HEK293T (cell line): ENCODE results near the gene ING4.

Experiments used
- CTCF ChIA-PET: fragments of 350-600 bp; formaldehyde crosslinking; extraction: SDS; loops from one replicate; lab custom pipeline; 2021; ENCODE audit warnings: antibody characterized with exemption, inconsistent platforms; lab: Yijun Ruan, JAX
- POLR2A ChIA-PET: fragments of 350-600 bp; formaldehyde crosslinking; extraction: SDS; loops from one replicate; lab custom pipeline; 2020; ENCODE audit warnings: antibody characterized with exemption, inconsistent platforms; lab: Yijun Ruan, JAX
- DNase-seq: peaks from one replicate; pipeline ENCODE4 v3.0.0; 2012; ENCODE audit warnings: mixed read lengths; ENCODE audit errors: extremely low spot score
- ARNT ChIP-seq: fragments of 450-650 bp; IDR thresholded peaks from 2 replicates; pipeline ENCODE4 v1.6.1; 2017; ENCODE audit warnings: mild to moderate bottlenecking
- BHLHE40 ChIP-seq: fragments of 450-650 bp; IDR thresholded peaks from 2 replicates; pipeline ENCODE4 v1.6.1; 2016; ENCODE audit warnings: mild to moderate bottlenecking, moderate library complexity, borderline replicate concordance
- CTBP1 ChIP-seq: fragments of 450-650 bp; IDR thresholded peaks from 2 replicates; pipeline ENCODE4 v1.6.1; 2016; ENCODE audit warnings: borderline replicate concordance
- ELF4 ChIP-seq: fragments of 450-650 bp; IDR thresholded peaks from 2 replicates; pipeline ENCODE4 v1.6.1; 2017; ENCODE audit warnings: antibody characterized with exemption
- FOXA1 ChIP-seq: fragments of 450-650 bp; IDR thresholded peaks from 2 replicates; pipeline ENCODE4 v1.6.1; 2016; ENCODE audit warnings: mild to moderate bottlenecking
- FOXK2 ChIP-seq: fragments of 450-650 bp; IDR thresholded peaks from 2 replicates; pipeline ENCODE4 v1.6.1; 2016; ENCODE audit warnings: mild to moderate bottlenecking
- FOXM1 ChIP-seq: fragments of 450-650 bp; IDR thresholded peaks from 2 replicates; pipeline ENCODE4 v1.6.1; 2017; ENCODE audit warnings: mild to moderate bottlenecking, borderline replicate concordance
- HDGF ChIP-seq: fragments of 450-650 bp; IDR thresholded peaks from 2 replicates; pipeline ENCODE4 v1.6.1; 2017; ENCODE audit warnings: antibody characterized with exemption, borderline replicate concordance
- L3MBTL2 ChIP-seq: fragments of 450-650 bp; conservative IDR thresholded peaks from 2 replicates; pipeline ENCODE4 v1.6.1; 2016; ENCODE audit warnings: mild to moderate bottlenecking
- LEF1 ChIP-seq: fragments of 450-650 bp; IDR thresholded peaks from 2 replicates; pipeline ENCODE4 v1.6.1; 2017; ENCODE audit warnings: mild to moderate bottlenecking, borderline replicate concordance
- NFRKB ChIP-seq: fragments of 450-650 bp; IDR thresholded peaks from 2 replicates; pipeline ENCODE4 v1.6.1; 2016; ENCODE audit warnings: mild to moderate bottlenecking, moderate library complexity
- PKNOX1 ChIP-seq: fragments of 450-650 bp; IDR thresholded peaks from 2 replicates; pipeline ENCODE4 v1.6.1; 2016
- SP1 ChIP-seq: fragments of 450-650 bp; IDR thresholded peaks from 2 replicates; pipeline ENCODE4 v1.6.1; 2017
- SUZ12 ChIP-seq: fragments of 450-650 bp; IDR thresholded peaks from 2 replicates; pipeline ENCODE4 v1.6.1; 2016; ENCODE audit warnings: mild to moderate bottlenecking
- TARDBP ChIP-seq: fragments of 450-650 bp; IDR thresholded peaks from 2 replicates; pipeline ENCODE4 v1.6.1; 2016
- ZNF384 ChIP-seq: fragments of 450-650 bp; IDR thresholded peaks from 2 replicates; pipeline ENCODE4 v1.6.1; 2016

Gene ING4

DNA sequence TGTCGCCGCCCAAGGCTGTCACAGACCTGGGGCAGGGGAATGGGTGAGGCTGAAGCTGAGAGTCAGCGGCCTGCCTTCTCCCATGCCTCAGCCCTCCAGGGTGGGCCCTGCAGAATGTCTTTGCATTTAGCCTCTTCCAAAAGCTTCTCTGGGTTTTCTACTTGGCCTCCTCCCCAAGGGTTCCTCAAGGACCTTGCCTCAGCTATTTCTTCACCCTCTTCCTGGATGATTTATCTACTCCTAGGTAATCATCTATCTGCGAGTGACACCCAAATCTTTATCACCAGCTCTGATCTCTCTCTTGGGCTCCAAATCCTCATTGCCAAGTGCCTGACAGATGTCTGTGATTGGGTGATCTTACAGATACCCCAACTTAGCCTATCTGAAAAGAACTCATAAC is 22.4 kb downstream of the ING4 start:
- POLR2A ChIA-PET = interaction anchor here (1.9 kb wide), 1 partner anchor 49 kb away, joined by 6 read pairs; the partner anchor contains the start of gene ZNF384
- TF ChIP-seq CTBP1 (no peak), ARNT (no peak), TARDBP (no peak), L3MBTL2 (no peak), FOXM1 (no peak), HDGF (no peak), ELF4 (no peak), ZNF384 (no peak), PKNOX1 (no peak), SUZ12 (no peak), SP1 (no peak), FOXA1 (no peak), NFRKB (no peak)
- no peak for DNase-seq
- CTCF ChIA-PET = no interaction called here

DNA sequence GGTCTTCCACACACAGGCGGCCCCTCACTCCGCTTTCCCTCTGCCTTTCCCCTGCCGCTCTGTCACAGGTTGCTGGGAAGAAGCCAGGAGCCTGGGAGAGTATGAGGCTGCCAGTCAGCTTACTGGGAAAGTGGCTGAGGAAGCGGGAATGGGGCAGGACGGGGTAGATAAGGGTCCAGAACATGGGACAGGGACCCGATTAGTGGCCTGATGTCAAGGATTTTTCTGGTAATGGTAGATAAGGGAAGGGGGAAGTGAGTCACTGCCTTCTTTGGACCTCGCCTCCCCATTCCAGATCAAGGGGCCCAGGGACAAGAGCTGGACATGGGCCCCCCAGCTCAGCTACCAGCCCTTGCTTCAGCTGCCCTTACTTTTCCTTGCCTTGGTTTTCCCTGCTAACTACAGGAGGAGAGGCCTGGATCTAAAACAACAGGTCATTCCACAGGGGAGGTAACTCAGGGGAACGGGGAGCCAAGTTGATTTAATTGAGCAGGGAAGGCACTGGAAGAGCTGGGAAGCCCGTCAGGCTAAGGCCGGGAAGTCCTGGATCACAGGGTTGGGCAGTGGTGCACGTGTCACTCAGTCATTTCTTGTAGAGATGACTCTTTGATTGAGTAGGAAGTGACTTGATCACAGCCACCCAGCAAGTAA is 23.6 kb downstream of the ING4 start:
- no peak for TF ChIP-seq HDGF
- no peak for TF ChIP-seq NFRKB
- POLR2A ChIA-PET = interaction anchor here (0.8 to 1.9 kb wide), 2 partner anchors 45 to 50 kb away, joined by 3 to 6 read pairs; partner anchors contain the start of gene ZNF384
- DNase-seq = no peak
- CTCF ChIA-PET = interaction anchor here (1.0 kb wide), 1 partner anchor 21 kb away, joined by 3 read pairs; no protein-coding TSS in a partner anchor

DNA sequence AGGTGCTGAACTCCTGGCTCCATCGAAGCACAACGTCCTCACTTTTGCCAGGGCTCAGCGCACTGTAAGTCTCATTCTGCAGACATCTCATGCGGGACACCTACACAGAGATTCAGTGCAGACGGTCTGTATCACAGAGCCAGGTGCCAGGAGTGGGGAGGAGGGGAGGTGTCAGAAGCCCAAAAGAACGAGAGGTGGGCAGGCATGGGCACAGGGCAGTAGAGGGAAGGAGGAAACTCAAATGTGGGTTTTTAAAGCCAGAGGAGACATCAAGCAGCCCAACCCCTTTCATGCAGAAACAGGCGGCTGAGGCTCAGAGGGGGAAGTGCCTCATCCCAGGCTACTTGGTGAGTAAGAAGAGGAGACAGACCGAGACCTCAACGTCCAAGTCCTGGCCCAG is 24.6 kb downstream of the ING4 start:
- no peak for TF ChIP-seq FOXM1
- TF ChIP-seq FOXA1 = no peak
- TF ChIP-seq HDGF = no peak
- no peak for TF ChIP-seq CTBP1
- no peak for TF ChIP-seq LEF1
- no peak for TF ChIP-seq SP1
- TF ChIP-seq NFRKB = no peak
- no peak for TF ChIP-seq PKNOX1
- TF ChIP-seq SUZ12 = no peak
- no peak for TF ChIP-seq ELF4
- no peak for TF ChIP-seq ZNF384
- no peak for TF ChIP-seq FOXK2
- no peak for TF ChIP-seq BHLHE40
- TF ChIP-seq TARDBP = no peak
- no peak for TF ChIP-seq ARNT
- TF ChIP-seq L3MBTL2 = no peak
- no peak for DNase-seq
- ChIA-PET CTCF (no interaction called here), POLR2A (no interaction called here)

- no peak for DNase-seq
- ChIA-PET CTCF (interaction anchor here (0.9 to 1.0 kb wide), 2 partner anchors 62 to 65 kb away, joined by 3 read pairs; no protein-coding TSS in a partner anchor), POLR2A (interaction anchor here (0.8 to 1.3 kb wide), 3 partner anchors 8 to 53 kb away, joined by 3 to 6 read pairs (median 4); partner anchors contain the start of gene ZNF384)
- TF ChIP-seq FOXK2 = no peak
- TF ChIP-seq TARDBP = no peak
- TF ChIP-seq PKNOX1 = no peak
- no peak for TF ChIP-seq FOXM1
- no peak for TF ChIP-seq SP1
These were observed 26.9 kb downstream of the ING4 start, which contains the start of gene LPAR5 for GRCh38 chr12:6635856-6636531. TSS of gene LPAR5 (minus strand) at chr12:6635959. CDS start at chr12:6621248, 14,711 bp downstream.

DNA sequence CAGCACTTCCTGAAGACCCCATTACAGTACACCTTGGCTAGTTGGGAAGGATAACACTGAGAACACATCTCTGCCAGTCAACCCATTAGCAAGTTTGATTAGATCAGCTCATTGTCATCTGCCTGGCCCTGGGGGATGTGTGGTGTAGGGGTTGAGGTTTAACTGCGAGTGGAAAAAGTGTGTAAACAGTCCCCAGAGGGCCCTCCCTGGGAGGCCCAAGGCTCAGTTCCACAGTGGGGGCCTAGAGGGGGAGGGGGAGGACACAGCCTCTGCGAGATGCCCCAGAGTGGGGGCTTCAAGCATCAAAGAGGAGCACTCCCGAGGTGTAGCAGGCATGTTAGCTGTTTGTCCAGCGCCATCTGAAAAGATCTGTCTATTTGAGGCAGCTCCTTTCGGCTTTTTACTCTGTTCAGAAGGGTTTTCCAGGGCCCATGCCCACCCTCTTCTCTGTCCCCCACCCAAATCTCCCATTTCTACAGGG is 27.5 kb downstream of the ING4 start:
- TF ChIP-seq ZNF384 (no peak), TARDBP (no peak), L3MBTL2 (no peak), NFRKB (no peak), BHLHE40 (no peak), ELF4 (no peak)
- DNase-seq = no peak
- ChIA-PET POLR2A (interaction anchor here (0.8 to 1.3 kb wide), 3 partner anchors 8 to 54 kb away, joined by 3 to 6 read pairs (median 4); partner anchors contain the start of gene ZNF384), CTCF (interaction anchor here (0.6 to 1.0 kb wide), 3 partner anchors 63 to 1944 kb away, joined by 3 read pairs; no protein-coding TSS in a partner anchor)
